SH-SY5Y (cell line): ENCODE measurements around the gene FOXN1.

ENCODE experiments used
- GATA2 ChIP-seq: IDR thresholded peaks from 2 replicates; pipeline ENCODE4 v1.6.1; 2011; ENCODE audit warnings: mild to moderate bottlenecking, low read depth, low read length
- GATA3 ChIP-seq: IDR thresholded peaks from 2 replicates; pipeline ENCODE4 v1.6.1; 2011; ENCODE audit warnings: low read depth, mild to moderate bottlenecking, low read length, moderate library complexity

FOXN1 gene

GRCh38 chr17:28507567-28508203 lies 1.5 kb downstream of the FOXN1 start:
- TF ChIP-seq GATA2 = no peak
- no peak for TF ChIP-seq GATA3

- TF ChIP-seq GATA2 (no peak), GATA3 (no peak)
Observed at GRCh38 chr17:28508211-28508724, 2.1 kb downstream of the FOXN1 start.

DNA sequence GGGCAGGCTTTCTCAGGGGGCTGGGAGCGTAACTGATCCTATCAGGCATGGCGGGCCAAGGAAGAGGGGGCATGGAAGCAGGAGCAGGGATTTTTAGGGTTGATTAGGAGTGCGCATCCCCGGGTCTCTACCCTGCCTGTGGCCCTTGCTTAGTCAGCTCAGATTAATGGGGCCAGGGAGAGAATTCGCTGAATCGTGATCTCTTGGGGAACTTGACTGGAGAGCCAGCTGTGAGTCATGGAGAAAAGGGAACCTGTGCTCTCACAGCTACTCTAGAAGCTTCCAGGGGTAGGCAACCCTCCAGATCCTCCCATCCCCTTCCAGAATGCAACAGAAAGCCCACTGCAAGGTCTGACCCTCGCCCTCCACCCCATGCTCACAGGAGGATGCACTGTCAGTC lies 3.6 kb downstream of the FOXN1 start:
- no peak for TF ChIP-seq GATA2
- TF ChIP-seq GATA3 = no peak

- TF ChIP-seq GATA3 (no peak), GATA2 (no peak)
Observed at GRCh38 chr17:28511858-28512461, 5.8 kb downstream of the FOXN1 start.

DNA sequence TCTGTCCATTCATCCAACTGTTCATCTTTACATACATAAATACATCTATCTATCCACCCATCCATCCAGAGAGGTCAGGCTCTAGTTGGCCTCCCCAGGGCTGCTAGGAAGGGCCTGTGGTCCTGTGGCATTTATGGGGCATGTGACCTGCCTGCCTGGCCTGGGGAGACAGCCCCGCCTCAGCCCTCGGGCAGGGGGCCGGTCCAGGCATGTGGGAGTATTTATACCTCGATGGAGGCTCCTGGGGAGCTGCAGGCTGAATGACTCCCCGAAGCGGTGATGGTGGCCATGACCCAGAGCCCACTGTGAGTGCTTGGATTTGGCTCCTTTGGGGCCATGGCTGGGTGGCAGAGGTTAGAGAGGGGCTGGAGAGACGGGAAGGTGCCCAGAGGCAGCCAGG lies 7.3 kb downstream of the FOXN1 start:
- TF ChIP-seq GATA2 (no peak), GATA3 (no peak)

DNA sequence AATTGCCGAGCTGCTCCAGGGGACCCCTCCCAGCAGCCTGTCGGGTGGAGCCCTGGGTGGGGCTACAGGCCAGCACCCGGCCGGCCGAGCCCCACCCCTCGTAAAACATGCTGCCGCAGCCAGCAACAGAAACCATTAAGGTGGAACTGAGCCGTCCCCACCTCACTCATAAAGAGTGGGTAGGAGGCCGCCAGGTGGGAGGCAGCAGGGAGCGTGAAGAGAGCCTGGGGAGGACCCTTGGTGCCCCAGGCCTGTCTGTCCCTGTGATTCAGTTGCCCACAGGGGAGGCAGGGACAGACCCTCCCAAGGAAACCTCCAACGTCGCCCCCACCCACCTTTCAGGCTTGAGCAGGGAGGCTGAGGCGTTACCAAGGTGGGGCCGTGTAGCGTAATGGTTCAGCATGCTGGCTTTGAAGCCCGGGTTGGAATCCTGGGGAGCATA lies 8.4 kb downstream of the FOXN1 start:
- TF ChIP-seq GATA3 (no peak), GATA2 (no peak)

DNA sequence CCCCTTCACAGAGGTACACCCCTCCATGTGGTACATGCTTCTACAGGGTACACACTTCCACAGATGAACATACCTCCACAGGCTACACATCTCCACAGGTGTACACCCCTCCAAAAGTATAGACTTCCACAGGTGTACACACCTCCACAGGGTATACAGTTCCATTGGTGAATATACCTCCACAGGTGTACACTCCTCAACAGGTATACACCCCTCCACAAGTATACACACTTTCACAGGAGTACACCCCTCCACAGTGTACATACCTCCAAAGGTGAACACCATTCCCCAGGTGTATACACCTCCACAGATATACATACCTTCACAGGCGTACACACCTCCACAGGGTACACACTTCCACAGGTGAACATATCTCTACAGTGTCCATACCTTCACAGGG lies 9.4 kb downstream of the FOXN1 start:
- TF ChIP-seq GATA3 (no peak), GATA2 (no peak)

GRCh38 chr17:28518132-28518531 lies 12.0 kb downstream of the FOXN1 start:
- TF ChIP-seq GATA2 = no peak
- no peak for TF ChIP-seq GATA3

GRCh38 chr17:28518578-28518977 lies 12.4 kb downstream of the FOXN1 start:
- no peak for TF ChIP-seq GATA2
- TF ChIP-seq GATA3 = no peak

- TF ChIP-seq GATA3 (no peak), GATA2 (no peak)
Observed at GRCh38 chr17:28519236-28519635, 13.1 kb downstream of the FOXN1 start.

DNA sequence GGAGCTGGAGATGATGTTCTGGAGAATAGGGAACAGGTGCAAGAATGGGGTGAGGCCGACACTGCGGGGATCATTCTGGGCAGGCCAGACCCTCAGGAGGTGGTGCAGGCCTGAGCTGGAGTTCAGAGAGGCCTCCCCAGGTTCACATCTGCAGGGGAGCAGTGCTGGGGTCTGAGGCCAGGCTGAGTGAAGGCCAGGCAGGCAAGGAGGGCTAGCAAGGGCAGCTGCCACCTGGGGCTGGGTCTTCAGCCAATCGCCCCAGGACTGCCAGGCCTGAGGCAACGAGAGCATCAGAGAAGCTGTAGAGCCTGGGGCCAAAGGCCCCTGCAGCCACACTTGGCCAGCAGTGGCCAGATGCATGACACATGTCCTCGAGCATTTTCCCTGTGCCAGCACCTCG lies 14.5 kb downstream of the FOXN1 start:
- TF ChIP-seq GATA2 = no peak
- TF ChIP-seq GATA3 = no peak

GRCh38 chr17:28521311-28522085 lies 15.3 kb downstream of the FOXN1 start:
- TF ChIP-seq GATA2 = no peak
- TF ChIP-seq GATA3 = no peak

- TF ChIP-seq GATA2 = no peak
- TF ChIP-seq GATA3 = no peak
Observed at GRCh38 chr17:28523186-28523585, 17.0 kb downstream of the FOXN1 start.

DNA sequence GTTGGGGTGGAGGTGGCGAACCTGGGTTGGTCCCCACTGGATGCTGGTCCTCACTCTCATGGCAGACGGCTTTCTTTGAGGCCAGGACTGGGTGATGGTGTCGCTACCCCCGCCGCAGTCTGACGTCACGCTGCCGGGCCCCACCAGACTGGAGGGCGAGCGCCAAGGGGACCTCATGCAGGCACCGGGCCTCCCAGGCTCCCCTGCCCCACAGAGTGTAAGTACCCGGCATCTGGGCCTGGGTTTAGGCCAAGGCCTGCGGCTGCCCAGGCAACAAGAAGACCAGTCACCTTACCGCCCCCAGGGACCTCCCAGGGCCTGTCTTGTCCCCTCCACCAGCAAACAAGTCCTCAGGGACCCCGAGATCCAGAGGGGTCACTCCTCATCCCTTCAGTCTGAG lies 17.7 kb downstream of the FOXN1 start:
- TF ChIP-seq GATA3 (no peak), GATA2 (no peak)

DNA sequence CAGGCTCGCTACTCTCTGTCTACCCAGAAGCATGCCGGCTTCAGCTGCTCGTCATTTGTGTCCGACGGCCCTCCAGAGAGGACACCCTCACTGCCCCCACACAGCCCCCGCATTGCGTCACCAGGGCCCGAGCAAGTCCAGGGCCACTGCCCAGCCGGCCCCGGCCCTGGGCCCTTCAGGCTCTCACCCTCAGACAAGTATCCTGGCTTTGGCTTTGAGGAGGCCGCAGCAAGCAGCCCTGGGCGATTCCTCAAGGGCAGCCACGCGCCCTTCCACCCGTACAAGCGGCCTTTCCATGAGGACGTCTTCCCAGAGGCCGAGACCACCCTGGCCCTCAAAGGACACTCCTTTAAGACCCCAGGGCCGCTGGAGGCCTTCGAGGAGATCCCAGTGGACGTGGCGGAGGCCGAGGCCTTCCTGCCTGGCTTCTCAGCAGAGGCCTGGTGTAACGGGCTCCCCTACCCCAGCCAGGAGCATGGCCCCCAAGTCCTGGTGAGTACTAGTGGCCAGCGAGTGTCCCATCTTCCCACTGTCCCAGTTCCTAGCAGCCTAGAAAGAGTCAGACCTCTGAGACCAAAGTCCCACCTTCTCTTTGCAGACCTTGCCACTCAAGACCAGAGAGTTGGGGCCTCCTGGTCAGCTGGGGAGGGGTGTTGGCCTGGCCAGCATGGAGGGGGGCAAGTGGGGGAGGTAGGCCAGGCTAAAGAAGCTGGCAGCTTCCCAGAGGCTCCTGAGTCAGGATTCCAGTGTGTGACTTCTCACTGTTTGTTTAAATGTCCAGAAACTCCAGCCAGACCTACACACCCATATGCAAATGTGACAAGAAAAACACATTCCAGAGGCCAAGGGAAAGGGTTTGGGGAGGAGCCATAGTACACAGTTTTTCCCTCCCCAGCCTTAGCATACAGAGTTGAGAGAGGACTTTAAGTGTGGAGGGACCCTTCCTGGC lies 18.6 kb downstream of the FOXN1 start:
- TF ChIP-seq GATA3 (no peak), GATA2 (no peak)
